Measurements from ENCODE around the gene HMBS.
A peak's percentile ranks its signal among the peaks of the same experiment; 100 is the strongest.
"Not testable (repeated sequence)": the region's sequence is repeated elsewhere in the genome, so short reads cannot be mapped to it uniquely, and the experiment has no call there.

HMBS gene

GRCh38 chr11:119084663-119085436 is at the start of gene HMBS:
Gene HMBS, plus strand, starts transcription at chr11:119084881. Its CDS starts 153 bp downstream, at chr11:119085034.
- DNase-seq, result peak; percentile 89

DNA sequence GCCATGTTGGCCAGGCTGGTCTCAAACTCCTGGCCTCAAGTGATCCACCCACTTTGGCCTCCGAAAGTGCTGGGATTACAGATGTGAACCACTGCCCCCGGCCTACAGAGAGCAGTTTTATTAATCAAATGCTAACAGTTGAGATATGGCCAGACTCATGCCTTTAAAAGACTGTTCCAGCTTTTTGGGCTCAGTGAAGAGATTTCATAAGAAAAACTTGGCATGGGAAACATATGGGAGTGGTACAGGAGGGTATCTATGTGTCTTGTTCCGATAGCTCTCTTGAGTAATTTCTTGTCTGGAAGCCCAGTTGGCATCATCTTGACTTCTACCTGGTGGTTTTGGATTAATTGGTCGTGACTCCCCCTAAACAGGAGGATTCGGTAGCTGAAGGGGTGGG is 45.8 kb upstream of the HMBS start:
- DNase-seq, result no peak

GRCh38 chr11:119039471-119039870 is 45.2 kb upstream of the HMBS start:
- DNase-seq, result not testable (repeated sequence)

DNA sequence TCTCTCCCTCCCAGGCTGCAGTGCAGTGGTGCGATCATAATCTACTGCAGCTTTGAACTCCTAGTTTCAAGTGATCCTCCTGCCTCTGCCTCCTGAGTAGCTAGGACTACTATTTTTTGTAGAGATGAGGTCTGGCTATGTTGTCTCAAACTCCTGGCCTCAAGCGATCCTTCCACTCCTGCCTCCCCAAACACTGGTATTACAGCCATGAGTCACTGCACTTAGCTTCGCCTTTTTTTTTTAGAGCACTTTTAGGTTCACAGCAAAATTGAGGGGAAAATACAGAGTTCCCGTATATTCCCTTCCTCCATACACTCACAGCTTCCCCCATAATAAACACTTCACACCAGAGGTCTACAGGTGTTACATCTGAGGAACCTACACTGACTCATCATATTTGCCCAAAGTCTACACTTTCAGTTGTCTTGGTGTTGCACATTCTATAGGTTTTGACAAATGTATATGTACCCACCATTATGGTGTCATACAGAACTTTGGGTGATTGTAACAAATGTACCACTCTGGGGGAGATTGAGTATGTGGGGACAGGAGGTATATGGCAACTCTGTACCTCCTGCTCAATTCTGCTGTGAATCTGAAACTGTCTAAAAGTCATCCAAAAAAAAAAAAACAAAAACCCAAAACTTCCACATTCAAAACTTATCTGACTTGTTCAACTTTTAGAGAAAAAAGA is 42.7 kb upstream of the HMBS start:
- DNase-seq, result no peak

DNA sequence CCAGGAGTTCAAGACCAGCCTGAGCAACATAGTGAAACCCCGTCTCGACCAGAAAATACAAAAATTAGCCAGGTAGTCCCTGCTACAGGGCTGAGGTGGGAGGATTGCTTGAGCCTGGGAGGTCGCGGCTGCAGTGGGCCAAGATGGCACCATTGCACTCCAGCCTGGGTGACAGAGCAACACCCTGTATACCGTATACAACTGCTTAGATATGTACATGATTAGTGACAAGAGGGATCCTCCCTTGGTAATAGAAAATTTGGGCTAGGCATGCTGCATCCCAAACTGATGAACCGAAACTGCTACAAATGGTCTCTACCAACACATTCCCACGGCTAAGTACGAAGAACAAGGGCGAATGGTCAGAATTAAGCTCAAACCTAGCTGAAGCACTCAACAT is 41.8 kb upstream of the HMBS start:
- DNase-seq, result no peak

DNA sequence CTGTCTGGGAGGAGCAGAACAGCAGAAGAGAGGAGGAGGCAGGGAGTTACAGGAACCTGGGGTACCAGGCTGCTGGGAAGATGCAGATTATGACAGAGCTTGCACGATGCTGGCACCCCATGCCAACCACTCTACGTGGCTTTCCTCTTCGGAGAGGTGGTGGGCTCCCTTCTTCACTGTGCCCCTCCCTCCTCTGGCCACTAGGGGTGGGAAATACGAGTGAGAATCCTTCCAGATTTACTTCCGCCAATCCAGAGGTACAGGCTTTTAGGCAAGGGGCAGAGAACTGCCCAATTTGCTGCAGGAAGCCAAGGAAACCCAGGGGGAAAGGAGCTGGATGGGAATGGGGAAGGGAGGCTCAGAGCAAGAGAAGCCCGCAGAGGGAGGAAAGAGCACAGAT is 40.0 kb upstream of the HMBS start:
- DNase-seq, result no peak

- DNase-seq, result no peak
Observed at GRCh38 chr11:119046489-119046888, 38.2 kb upstream of the HMBS start.

DNA sequence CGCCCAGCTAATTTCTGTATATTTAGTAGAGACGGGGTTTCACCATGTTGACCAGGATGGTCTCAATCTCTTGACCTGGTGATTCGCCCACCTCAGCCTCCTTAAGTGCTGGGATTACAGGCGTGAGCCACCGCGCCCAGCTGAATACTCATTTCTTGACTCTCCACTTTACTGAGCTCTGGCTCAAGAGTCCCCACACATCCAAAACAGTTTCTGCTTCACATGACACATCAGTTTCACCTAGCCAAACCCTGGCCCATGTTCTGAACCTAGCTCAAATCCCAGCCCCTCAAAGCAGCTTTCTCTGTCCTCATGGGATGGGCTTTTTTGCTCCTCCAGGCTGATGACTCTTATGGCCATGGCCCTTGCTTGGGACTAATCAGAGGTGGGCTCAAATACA is 37.5 kb upstream of the HMBS start:
- DNase-seq, result no peak

DNA sequence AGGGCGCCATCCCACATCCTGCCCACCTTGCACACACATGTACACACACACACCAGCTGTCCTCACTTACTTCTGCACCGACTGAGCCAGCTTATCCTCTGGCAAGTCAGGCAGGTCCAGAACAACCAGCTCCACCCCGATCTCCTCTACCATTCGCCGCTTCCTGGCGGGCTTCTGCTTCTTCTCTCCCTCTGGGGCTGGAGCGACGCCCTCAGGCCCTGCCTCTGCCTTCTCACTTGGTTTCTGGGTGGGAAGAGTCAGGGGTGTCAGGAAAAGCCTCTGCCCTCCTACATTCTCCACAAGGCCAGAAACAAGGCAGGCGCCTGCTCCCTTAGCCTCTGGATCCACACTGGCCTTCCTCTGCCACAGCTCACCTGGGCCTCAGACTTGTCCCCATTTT is 36.0 kb upstream of the HMBS start:
- DNase-seq, result no peak

DNA sequence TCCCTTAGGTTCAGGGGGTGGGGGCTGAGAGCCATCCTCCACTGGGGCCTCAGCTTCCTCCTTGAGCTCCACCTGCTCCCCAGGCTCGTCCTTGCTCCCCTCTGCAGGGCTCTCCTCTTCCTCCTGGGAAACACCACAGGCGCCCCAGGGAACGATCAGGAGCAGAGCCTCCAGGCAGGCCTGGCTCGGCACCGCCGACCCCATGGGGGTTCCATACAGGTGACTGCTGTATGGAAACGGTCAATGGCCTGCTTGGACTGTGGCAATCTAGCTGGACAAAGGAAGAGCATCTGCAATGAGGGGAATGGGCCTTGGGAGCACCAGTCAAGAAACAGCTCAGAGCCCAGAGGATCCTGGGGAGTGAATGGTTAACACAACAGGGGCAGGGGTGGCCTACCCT is 35.6 kb upstream of the HMBS start:
- no peak for DNase-seq

DNA sequence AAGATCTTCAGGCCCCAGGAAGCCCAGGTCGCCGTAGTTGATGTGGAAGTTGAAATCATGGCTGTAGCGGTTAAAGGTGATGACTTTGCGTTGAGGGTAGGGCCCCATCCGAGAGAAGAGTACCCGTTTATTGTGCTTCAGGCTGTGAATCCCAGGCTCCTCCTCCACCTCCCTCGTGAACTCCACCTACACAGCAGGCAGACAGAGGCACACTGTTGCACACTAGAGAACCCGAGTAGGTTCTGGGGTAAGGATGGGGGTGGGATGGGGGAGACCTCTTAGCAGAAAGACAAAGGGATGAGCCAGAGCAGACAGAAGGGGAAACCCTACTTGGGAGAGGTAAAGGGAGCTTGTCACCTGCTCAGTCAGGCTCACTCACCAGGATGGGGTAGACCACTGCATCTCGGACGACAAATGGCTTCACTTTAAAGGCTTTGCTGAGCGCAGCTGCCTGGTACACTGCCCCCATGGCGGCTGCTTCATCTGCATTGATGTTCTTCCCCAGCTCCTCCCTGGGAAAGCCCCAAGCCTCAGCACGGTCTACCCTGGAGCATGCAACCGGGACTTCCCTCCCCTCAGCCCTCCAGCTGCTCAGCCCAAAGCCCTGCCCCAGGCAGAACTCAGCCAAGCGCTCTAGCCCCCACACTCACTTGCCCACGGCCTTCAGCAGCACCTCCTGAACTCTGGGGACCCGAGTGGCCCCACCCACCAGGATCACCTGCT is 33.1 kb upstream of the HMBS start:
- no peak for DNase-seq

GRCh38 chr11:119052163-119052814 is 32.4 kb upstream of the HMBS start:
- DNase-seq, result no peak

DNA sequence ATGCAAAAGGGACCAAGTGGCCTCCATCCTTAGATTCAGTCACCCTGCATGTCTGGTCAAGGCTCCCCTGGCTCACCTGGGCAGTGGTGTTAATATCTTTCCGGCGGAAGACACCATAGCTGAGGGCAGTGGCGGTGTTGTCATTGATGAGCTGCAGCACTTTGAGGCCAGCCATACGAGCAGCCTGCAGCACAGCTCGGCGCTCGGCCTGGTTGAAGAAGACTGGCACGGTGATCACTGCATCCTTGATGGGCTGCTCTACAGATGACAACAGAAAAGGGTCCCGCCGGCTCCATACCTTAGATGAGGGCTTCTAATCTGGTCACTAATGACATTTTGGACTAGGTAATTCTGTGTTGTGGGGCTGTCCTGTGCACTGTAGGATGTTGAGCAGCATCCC is 30.3 kb upstream of the HMBS start:
- DNase-seq, result no peak

- DNase-seq, result no peak
Observed at GRCh38 chr11:119055901-119056300, 28.8 kb upstream of the HMBS start.

GRCh38 chr11:119056421-119056999 is 28.2 kb upstream of the HMBS start:
- peak; percentile 40 for DNase-seq

DNA sequence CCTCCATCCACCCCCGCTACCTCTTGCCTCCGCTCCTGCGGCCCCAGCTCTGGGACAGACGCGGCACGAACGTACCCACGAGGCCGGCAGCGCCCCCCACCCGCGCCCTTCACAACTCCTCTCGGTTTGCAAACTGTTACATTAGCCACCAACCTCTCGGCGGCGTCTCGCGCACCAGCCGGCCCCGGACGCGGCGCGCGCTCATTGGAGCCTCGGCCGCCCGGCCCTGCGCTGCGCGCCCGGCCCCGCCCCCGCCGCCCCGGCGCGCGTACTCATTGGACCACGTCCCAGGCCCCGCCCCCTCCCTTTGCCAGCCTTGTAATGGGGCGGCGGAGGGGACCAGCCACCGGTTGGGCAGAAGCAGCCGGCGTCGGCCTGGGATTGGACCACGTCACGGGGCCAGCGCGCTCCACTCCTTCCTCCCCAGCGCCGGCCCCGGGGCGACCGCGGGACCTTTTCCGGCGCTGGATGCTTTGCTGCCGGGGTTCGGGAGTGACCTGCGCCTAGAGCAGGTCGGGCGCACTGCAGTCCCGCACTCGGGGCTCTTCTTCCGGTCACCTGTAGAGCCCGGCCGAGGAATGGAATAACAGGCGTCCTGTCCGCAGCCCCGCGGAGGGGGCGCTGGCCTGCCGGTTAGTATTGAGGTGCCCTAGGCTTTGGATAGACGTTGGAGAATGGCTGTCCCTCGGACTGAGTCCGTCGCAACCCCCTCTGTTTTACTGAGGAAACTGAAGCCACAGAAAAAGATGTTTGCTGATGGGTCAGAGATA is 27.5 kb upstream of the HMBS start, which contains the start of gene HYOU1:
Gene HYOU1 (minus strand): TSS at position 206 of the 770 bp plus-strand sequence. CDS start 1,045 bp downstream, outside the sequence.
- DNase-seq, result peak; percentile 99

- DNase-seq, result not testable (repeated sequence)
Observed at GRCh38 chr11:119059128-119059527, 25.6 kb upstream of the HMBS start.

DNA sequence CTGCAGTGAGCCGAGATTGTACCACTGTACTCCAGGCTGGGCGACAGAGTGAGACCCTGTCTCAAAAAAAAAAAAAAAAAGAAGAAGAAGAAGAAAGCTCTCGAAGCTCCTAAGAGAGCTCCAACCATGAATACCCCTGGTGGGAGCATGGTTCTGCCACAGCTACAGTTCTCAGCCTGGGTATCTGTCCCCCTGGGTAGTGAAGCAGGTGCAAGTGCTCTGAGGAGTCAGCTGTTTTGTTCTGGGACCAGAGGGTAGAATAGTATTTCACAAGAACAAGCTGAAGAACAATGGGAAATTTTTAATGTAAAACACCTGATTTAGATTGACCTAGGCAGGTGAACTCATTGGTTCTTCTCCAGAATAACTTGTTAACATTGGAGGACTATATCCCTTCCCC is 23.4 kb upstream of the HMBS start:
- DNase-seq, result no peak

DNA sequence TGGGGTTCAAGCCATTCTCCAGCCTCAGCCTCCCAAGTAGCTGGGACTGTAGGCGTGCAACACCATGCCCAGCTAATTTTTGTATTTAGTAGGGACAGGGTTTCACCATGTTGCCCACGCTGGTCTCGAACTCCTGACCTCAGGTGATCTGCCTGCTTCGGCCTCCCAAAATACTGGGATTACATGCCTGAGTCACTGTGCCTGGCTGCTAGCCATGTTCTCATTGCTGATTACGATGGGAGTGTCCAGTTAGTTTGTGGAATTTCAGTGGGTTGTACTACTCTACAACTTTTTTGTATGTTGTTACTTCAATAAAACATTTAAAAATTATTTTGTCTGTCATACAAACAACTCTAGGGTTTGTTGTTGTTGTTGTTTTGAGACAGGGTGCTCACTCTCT is 21.9 kb upstream of the HMBS start:
- no peak for DNase-seq

- DNase-seq, result no peak
Observed at GRCh38 chr11:119065369-119065768, 19.3 kb upstream of the HMBS start.

DNA sequence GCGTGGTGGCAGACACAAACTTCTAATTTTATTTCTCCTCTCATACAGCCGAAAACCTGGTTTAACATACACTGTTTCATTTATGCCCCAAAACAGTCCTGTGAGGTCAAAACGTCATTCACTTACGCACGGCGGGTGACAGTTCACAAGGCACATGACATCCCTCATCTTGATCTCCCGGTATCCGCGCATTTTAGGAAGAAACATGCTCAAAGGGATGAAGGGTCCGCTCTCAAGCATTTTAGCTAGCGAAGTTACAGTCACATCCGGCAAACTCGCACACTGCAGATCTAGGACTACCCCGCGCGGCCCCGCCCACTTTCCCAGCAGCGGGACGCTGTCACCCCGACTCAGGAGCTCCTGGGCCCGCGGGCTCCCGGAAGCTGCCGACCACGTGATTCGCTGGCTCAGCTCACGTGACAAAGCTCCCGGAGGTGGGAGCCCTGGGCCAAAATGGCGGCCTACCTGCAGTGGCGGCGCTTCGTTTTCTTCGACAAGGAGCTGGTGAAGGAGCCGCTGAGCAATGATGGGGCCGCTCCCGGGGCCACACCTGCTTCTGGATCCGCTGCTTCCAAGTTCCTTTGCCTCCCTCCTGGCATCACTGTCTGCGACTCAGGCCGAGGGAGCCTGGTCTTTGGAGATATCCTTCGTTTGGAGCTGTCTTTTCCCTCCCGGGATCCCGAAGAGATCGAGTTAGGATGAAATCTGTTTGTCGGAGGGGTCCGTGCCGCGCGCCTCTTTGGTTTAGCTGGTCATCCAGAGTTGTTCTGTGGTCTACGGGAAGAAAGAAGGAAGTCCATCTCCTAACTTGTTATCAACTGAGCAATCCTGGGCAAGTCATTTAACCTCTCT is 17.1 kb upstream of the HMBS start, which contains the start of gene VPS11:
Gene VPS11 (plus strand): TSS at position 448 of the 852 bp plus-strand sequence. CDS start 6 bp downstream, at position 454.
- peak; percentile 97 for DNase-seq

Measured in activated CD4-positive, CD25-positive, alpha-beta regulatory T cell treated with anti-CD3 and anti-CD28 coated beads, Interleukin-2, amount 50 U/mL, for 72 hours (primary cell).